Measurements from ENCODE around the gene PRR3.

DNA sequence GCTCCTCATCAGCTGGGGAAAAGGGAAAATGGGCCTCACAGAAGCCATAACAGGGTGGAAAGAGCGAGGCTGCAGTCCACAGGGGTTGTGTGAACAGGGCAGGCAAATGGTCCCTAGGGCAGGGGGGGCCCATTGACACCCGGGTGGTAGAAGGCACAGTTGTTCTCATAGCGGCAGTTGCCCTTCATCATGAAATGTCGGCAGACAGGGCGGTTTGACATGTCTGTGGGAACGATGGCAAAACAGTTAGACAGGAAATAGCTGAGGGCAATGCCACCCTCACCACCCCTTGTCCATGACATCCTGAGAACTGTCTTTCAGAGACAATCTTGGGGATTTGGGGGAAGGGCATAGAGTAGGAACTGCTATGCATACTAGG lies 44.3 kb downstream of the PRR3 start:
- no peak for TF ChIP-seq MYC (IDR thresholded peaks at IDR 0.05; ENCODE audit: low read depth, low read length)
- no peak for TF ChIP-seq MYC (CRISPR knock-in tag; IDR thresholded peaks at IDR 0.05; ENCODE audit: borderline replicate concordance, low read depth)
- TF ChIP-seq, protein P1, sequence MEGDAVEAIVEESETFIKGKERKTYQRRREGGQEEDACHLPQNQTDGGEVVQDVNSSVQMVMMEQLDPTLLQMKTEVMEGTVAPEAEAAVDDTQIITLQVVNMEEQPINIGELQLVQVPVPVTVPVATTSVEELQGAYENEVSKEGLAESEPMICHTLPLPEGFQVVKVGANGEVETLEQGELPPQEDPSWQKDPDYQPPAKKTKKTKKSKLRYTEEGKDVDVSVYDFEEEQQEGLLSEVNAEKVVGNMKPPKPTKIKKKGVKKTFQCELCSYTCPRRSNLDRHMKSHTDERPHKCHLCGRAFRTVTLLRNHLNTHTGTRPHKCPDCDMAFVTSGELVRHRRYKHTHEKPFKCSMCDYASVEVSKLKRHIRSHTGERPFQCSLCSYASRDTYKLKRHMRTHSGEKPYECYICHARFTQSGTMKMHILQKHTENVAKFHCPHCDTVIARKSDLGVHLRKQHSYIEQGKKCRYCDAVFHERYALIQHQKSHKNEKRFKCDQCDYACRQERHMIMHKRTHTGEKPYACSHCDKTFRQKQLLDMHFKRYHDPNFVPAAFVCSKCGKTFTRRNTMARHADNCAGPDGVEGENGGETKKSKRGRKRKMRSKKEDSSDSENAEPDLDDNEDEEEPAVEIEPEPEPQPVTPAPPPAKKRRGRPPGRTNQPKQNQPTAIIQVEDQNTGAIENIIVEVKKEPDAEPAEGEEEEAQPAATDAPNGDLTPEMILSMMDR (IDR thresholded peaks at IDR 0.05 in 2 of 3, conservative IDR thresholded peaks at IDR 0.05 in 1 of 3; ENCODE audit: insufficient read depth in 2 of 3, low read depth in 1 of 3, low read length in 3 of 3): no peak
- no peak for TF ChIP-seq CBX2 (IDR thresholded peaks at IDR 0.05; ENCODE audit: insufficient read depth, low read length, poor library complexity, severe bottlenecking)
- TF ChIP-seq EZH2 (IDR thresholded peaks at IDR 0.05; ENCODE audit: borderline replicate concordance, low read depth, low read length): no peak
